LNCAP (cell line): ENCODE results near the gene SLC66A3.

Experiments used
- TF ChIP-seq, protein P1 (sequence below): fragments of 450-650 bp; IDR thresholded peaks from 2 replicates; pipeline ENCODE4 v1.5.1; 2017; ENCODE audit warnings: mild to moderate bottlenecking

The SLC66A3 gene

DNA sequence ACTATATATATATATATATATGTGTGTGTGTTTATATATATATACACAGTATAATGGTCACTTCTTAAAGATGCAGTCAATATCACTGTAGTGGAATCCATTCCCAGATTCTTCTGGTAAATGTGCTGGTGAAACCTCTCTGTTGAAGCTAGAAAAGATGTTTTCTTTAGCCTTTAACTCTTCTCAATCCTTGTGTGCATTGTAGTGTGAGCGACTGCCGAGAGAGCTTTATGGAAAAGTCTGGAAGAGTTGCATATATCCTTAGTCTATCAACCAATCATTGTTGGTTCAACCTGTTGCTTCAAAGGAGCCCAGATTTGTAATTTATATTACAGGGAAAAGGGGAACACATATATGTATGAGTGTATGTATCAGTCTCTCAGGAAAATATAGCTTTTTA is 27.7 kb downstream of the SLC66A3 start:
- TF ChIP-seq, protein P1, sequence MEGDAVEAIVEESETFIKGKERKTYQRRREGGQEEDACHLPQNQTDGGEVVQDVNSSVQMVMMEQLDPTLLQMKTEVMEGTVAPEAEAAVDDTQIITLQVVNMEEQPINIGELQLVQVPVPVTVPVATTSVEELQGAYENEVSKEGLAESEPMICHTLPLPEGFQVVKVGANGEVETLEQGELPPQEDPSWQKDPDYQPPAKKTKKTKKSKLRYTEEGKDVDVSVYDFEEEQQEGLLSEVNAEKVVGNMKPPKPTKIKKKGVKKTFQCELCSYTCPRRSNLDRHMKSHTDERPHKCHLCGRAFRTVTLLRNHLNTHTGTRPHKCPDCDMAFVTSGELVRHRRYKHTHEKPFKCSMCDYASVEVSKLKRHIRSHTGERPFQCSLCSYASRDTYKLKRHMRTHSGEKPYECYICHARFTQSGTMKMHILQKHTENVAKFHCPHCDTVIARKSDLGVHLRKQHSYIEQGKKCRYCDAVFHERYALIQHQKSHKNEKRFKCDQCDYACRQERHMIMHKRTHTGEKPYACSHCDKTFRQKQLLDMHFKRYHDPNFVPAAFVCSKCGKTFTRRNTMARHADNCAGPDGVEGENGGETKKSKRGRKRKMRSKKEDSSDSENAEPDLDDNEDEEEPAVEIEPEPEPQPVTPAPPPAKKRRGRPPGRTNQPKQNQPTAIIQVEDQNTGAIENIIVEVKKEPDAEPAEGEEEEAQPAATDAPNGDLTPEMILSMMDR = no peak

DNA sequence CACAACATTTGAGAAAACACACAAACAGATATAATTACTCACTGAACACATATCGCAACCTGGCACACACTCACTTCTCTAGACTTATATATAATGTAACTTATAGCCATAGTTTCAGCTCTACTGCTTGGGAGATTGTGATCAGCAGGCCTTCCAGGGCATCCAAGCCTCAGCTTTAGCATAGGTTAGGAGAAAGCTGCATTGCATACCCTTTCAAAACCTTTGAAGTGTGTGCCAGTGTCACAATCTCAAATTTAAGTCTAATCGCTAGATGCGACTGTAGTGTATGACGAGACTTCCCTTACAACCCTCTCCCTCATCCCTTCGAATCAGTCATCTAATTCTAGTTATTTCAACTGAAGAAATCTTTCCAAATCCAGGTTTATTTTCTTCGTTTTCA is 30.9 kb downstream of the SLC66A3 start:
- TF ChIP-seq, protein P1 = no peak

DNA sequence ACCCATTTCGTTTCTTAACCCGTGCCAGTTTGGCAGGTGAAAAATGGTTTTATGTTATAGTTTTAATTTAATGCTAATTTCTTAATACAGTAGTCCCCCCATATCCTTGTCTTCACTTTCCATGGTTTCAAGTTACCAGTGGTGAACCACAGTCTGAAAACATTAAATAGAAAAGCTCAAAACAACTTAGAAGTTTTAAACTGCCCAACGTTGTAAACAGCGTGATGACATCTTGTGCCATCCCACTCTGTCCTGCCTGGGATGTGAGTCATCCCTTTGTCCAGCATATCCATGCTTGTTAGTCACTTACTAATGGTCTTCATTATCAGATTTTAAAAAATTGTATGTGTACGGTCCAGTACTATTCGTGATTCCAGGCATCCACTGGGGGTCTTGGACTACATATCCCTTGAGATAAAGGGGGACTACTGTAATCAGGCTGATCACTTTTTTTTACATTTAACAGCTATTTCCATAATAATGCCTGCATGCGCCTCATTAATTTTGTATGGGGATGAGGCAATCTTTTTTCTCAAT is 31.9 kb downstream of the SLC66A3 start:
- TF ChIP-seq, protein P1 = no peak

DNA sequence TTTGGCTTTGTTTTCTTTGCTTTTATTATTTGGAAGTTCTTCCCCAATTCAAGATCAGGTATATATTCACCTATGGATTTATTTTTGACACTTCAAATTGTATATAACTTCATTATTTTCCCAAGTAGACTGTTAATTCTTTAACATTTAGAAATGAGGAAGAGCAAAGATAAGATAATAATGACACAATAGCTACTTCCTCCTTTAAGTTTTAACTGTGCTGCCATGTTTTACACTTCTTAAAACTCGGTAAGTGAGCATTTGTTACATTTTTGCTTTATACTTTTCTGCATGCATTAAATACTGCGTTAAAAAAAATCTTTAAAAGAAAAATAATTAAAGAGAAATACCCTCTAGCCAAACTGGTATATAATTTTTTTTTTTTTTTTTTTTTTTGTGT is 32.5 kb downstream of the SLC66A3 start:
- TF ChIP-seq, protein P1 = no peak

DNA sequence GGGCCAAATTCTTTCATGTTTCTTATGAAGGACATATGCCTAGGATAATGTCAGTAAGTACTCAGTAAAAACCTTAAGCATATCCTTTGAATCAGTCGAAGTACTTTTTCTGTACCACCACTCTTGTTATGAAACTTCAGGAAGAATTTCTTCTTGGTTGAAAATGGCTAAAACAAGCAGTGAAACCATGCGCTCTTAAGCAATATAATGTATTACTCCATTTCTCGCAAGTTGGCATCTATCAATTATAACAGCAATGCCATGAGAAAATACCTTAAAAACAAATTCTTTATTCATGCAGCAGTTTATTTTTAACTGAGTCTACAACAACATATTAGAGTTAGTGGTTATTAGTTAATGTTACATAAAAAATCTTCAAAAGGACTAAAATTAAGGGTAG is 41.0 kb downstream of the SLC66A3 start:
- TF ChIP-seq, protein P1 = no peak

DNA sequence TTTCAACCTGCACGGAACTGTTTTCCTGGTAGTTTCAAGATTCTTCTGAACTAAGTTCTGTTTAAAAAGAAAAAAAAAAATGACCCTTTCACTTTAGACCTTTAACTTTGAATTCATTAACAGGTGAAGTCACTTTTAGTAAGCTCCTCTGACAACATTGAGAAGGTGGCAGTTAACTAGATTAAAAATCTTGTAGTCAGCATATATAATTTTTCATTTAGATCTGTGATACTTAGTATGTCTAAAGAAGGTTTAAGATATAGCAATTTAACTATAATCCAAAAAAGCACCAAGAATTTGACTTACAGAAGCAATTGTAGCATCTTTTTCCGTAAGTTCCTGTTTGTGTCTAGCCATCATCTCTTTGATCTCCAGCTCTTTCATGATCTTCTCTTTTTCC is 45.4 kb downstream of the SLC66A3 start:
- TF ChIP-seq, protein P1 = no peak

DNA sequence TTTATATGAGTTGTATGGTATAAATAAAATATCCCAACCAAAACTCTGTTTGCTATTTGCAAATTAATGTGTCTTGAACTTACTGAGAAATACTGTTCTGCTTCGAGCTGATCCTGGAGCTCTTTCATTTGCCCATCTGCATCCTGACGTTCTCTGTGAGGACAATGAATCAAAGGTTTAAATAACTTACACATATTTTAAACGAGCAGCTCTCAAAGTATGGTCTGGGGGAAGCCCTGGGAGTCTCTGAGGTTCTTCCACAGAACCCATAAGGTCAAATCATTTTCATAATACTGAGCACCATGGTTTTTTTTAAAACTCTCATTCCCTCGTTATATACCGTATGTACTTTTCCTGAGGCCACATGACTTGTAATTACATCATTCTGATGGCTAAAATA is 46.7 kb downstream of the SLC66A3 start:
- TF ChIP-seq, protein P1 = no peak

DNA sequence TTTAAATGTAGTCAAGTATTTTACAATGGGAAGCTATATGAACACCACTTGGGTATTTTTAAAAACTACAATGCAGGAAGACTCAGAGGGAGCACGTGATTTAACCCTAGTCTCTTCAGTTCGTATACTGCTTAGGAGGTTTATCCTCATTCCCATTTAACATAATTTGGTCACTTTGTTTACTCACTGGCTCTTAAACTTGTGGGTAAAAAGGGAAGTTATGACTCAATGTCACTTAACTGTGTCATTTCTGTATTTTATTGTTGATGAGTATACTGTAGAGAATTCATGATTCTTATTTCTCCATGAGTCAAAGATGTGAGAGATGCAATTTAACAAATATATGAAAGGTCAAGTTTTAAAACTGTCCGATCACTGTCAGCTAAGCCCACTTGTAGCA is 48.2 kb downstream of the SLC66A3 start:
- TF ChIP-seq, protein P1 = no peak
